Measurements from ENCODE around the gene HBZ. TPM values are rescaled to one million over a fixed set of nuclear protein-coding genes. Genes with fewer than 3 reads are reported as not detected.

The HBZ gene
- total and polyA plus RNA-seq, 9 of the 15 experiments (the other 6 are each of a cell fraction or from before 2014, with no cell fraction given) = 58.0 to 610 (median 113) TPM

DNA sequence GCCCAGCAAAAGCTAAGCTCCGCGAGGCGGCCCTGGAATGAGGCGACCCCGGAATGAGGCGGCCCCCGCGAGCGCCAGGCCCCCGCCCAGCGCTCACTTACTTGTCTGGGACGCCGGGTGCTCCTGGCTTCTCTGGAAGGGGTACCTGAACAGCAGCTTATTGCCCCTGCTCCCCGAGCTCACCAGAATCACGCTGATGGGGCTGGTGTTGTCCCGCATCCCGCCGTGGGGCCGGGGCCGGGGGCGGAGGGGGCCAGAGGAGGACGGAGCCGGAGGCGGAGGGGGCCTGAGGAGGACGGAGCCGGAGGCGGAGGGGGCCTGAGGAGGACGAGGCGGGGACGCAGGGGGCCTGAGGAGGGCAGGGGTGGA, 14.4 kb upstream of the HBZ start:
- Histone ChIP-seq H4K20me1 (replicated peaks; ENCODE audit: control insufficient read depth, insufficient read depth, low read length) (no peaks in the 10 kb centered on the region), H3K36me3 (ENCODE audit: control insufficient read depth, insufficient read depth, low read length) (peaks cover 12% of the 10 kb centered on the region), H3K27me3 (ENCODE audit: control insufficient read depth in 2 of 2, insufficient read depth in 2 of 2, low read length in 2 of 2) (no peaks in the 10 kb centered on the region), H3K9ac (ENCODE audit: insufficient read depth in 1 of 2, low read depth in 2 of 2, low read length in 2 of 2) (peak overlapping the region; percentile 90 to 97), H3K27ac (ENCODE audit: extremely low read depth, low read depth, low read length) (peak overlapping the region; percentile 96), H3K4me2 (ENCODE audit: insufficient read depth, low read length) (peak overlapping the region; percentile 93), H3K4me3 (peak overlapping the region; percentile 74), H3K9me1 (ENCODE audit: control insufficient read depth, insufficient read depth, low read length) (no peaks in the 10 kb centered on the region), H3K4me1 (replicated peaks in 1 of 2; ENCODE audit: control insufficient read depth in 2 of 2, insufficient read depth in 2 of 2, low read length in 2 of 2) (peaks cover 26 to 46% of the 10 kb centered on the region in 2 experiments; a peak in 4 of 5 replicates), H3K9me3 (replicated peaks; ENCODE audit: control insufficient read depth, insufficient read depth, low read depth, low read length) (no peaks in the 10 kb centered on the region), H3K79me2 (ENCODE audit: control insufficient read depth, insufficient read depth, low read length) (peaks cover 51% of the 10 kb centered on the region), H2AFZ (ENCODE audit: low read depth, low read length) (peak overlapping the region; percentile 47; the same call in 1 of the 2 replicates)
- ATAC-seq = peak; percentile 52
- FAIRE-seq = no peak
- BruUV-seq (replicated peaks) = no TSS peak
- intact Hi-C loops (cut with micrococcal nuclease) = no loop called here
- in situ Hi-C loops (cut with MboI) = no loop called here
- POLR2A ChIA-PET = interaction anchor here (0.8 kb wide), 1 partner anchor 15 kb away, joined by 3 read pairs; no protein-coding TSS in a partner anchor
- 0% methylated on average over 9 of the region's 30 CpGs for whole genome bisulfite sequencing (ENCODE audit: insufficient coverage, low coverage, missing lambda C conversion rate)
- CTCF ChIA-PET (ENCODE audit: low intra/inter-chr PET ratio) = no interaction called here
- peak; percentile 51 to 76 (median 68) for DNase-seq (ENCODE audit: extremely low read depth in 1 of 4, low spot score in 3 of 4)
- peak in 1 of 2 experiments; percentile 13; a peak in 1 of 4 replicates for TF ChIP-seq MAZ (CRISPR knock-in tag; conservative IDR thresholded peaks at IDR 0.05 in 1 of 2, IDR thresholded peaks at IDR 0.05 in 1 of 2)
- TF ChIP-seq ZBTB17 (CRISPR knock-in tag; IDR thresholded peaks at IDR 0.05) = no peak
- TF ChIP-seq L3MBTL2 (IDR thresholded peaks at IDR 0.05) = no peak
- TF ChIP-seq, protein P1, sequence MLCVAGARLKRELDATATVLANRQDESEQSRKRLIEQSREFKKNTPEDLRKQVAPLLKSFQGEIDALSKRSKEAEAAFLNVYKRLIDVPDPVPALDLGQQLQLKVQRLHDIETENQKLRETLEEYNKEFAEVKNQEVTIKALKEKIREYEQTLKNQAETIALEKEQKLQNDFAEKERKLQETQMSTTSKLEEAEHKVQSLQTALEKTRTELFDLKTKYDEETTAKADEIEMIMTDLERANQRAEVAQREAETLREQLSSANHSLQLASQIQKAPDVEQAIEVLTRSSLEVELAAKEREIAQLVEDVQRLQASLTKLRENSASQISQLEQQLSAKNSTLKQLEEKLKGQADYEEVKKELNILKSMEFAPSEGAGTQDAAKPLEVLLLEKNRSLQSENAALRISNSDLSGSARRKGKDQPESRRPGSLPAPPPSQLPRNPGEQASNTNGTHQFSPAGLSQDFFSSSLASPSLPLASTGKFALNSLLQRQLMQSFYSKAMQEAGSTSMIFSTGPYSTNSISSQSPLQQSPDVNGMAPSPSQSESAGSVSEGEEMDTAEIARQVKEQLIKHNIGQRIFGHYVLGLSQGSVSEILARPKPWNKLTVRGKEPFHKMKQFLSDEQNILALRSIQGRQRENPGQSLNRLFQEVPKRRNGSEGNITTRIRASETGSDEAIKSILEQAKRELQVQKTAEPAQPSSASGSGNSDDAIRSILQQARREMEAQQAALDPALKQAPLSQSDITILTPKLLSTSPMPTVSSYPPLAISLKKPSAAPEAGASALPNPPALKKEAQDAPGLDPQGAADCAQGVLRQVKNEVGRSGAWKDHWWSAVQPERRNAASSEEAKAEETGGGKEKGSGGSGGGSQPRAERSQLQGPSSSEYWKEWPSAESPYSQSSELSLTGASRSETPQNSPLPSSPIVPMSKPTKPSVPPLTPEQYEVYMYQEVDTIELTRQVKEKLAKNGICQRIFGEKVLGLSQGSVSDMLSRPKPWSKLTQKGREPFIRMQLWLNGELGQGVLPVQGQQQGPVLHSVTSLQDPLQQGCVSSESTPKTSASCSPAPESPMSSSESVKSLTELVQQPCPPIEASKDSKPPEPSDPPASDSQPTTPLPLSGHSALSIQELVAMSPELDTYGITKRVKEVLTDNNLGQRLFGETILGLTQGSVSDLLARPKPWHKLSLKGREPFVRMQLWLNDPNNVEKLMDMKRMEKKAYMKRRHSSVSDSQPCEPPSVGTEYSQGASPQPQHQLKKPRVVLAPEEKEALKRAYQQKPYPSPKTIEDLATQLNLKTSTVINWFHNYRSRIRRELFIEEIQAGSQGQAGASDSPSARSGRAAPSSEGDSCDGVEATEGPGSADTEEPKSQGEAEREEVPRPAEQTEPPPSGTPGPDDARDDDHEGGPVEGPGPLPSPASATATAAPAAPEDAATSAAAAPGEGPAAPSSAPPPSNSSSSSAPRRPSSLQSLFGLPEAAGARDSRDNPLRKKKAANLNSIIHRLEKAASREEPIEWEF (CRISPR knock-in tag; IDR thresholded peaks at IDR 0.05) = no peak
- no peak for TF ChIP-seq KAT2B (IDR thresholded peaks at IDR 0.05; ENCODE audit: low read depth, low read length)
- TF ChIP-seq MTA1 (IDR thresholded peaks at IDR 0.05; ENCODE audit: borderline replicate concordance) = peak; percentile 74; the same call in 1 of the 2 replicates
- peak; percentile 20 for TF ChIP-seq BRD9 (IDR thresholded peaks at IDR 0.05; ENCODE audit: low read depth, partially characterized antibody)
- no peak for TF ChIP-seq YY1 (IDR thresholded peaks at IDR 0.05; ENCODE audit: borderline replicate concordance in 1 of 3, control insufficient read depth in 1 of 3, extremely low read depth in 1 of 3, insufficient read depth in 3 of 3, insufficient read length in 1 of 3, insufficient replicate concordance in 2 of 3, low read depth in 1 of 3, low read length in 2 of 3)
- TF ChIP-seq ZNF263 (CRISPR knock-in tag; IDR thresholded peaks at IDR 0.05; ENCODE audit: borderline replicate concordance) = 0 out of 2 replicates have a peak, but pooled peaks have one; percentile 43
- no peak for TF ChIP-seq MTF1 (CRISPR knock-in tag; IDR thresholded peaks at IDR 0.05; ENCODE audit: borderline replicate concordance)
- TF ChIP-seq RUNX1 (IDR thresholded peaks at IDR 0.05; ENCODE audit: low read depth) = no peak
- TF ChIP-seq SMAD4 (CRISPR knock-in tag; conservative IDR thresholded peaks at IDR 0.05) = 0 out of 2 replicates have a peak, but pooled peaks have one; percentile 4
- no peak for TF ChIP-seq ZNF551 (CRISPR knock-in tag; IDR thresholded peaks at IDR 0.05)
- no peak for TF ChIP-seq RAD21 (CRISPR knock-in tag; conservative IDR thresholded peaks at IDR 0.05 in 1 of 2, IDR thresholded peaks at IDR 0.05 in 1 of 2)
- TF ChIP-seq ZBTB7A (IDR thresholded peaks at IDR 0.05; ENCODE audit: borderline replicate concordance, control insufficient read depth, low read depth, low read length) = 0 out of 2 replicates have a peak, but pooled peaks have one; percentile 63
- no peak for TF ChIP-seq BHLHE40 (IDR thresholded peaks at IDR 0.05; ENCODE audit: low read length)
- TF ChIP-seq ZNF134 (CRISPR knock-in tag; conservative IDR thresholded peaks at IDR 0.05) = no peak
- peak; percentile 18 for TF ChIP-seq TAF1 (IDR thresholded peaks at IDR 0.05; ENCODE audit: control insufficient read depth, extremely low read depth, insufficient read depth, low read length, severe bottlenecking)
